ENCODE data around the gene WDFY3. TPM values are rescaled to one million over a fixed set of nuclear protein-coding genes. Genes with fewer than 3 reads are reported as not detected.

WDFY3 gene
- total and polyA plus RNA-seq, 2 of the 4 experiments (the other 2 are of a cell fraction) = 12.5 to 58.1 TPM

GRCh38 chr4:84901173-84901572 lies 65.3 kb downstream of the WDFY3 start:
- intact Hi-C loops (cut with micrococcal nuclease) = no loop called here
- POLR2A ChIA-PET (ENCODE audit: unreplicated experiment) = no interaction called here
- dilution Hi-C loops (cut with HindIII; ENCODE audit: low sequenced_read_pairs, unreplicated experiment) = no loop called here
- no peak overlapping the region for H2BK15ac ChIP-seq (ENCODE audit: low read depth, low read length)
- 0 out of 2 replicates have a peak, but pooled peaks cover 2% of the 10 kb centered on the region for H3K4me1 ChIP-seq (ENCODE audit: control insufficient read depth, insufficient read depth, low read length)
- no peak overlapping the region for H4K5ac ChIP-seq (ENCODE audit: low read depth, low read length)
- H3K23ac ChIP-seq (ENCODE audit: low read depth, low read length) = no peak overlapping the region
- H3K27ac ChIP-seq (ENCODE audit: insufficient read depth, low read length) = no peak overlapping the region
- in situ Hi-C loops (cut with MboI; ENCODE audit: low sequenced_read_pairs) = no loop called here
- no peak for ATAC-seq (ENCODE audit: low read depth)
- H2AK5ac ChIP-seq (ENCODE audit: low read depth, low read length) = no peak overlapping the region
- peaks cover 5% of the 10 kb centered on the region for H3K36me3 ChIP-seq (ENCODE audit: control insufficient read depth, insufficient read depth, low read length)
- no CpG with 5 or more reads among the region's 3 CpGs for WGBS, 2 experiments (ENCODE audit: extremely low coverage in 2 of 2, insufficient read length in 1 of 2)
- H2BK20ac ChIP-seq (ENCODE audit: low read depth, low read length) = no peak overlapping the region
- no peak overlapping the region for H3K56ac ChIP-seq (ENCODE audit: extremely low read depth, insufficient read depth, low read length)
- H2BK120ac ChIP-seq (ENCODE audit: low read depth, low read length) = no peak overlapping the region
- H3K79me1 ChIP-seq (ENCODE audit: low read depth in 1 of 2, low read length in 2 of 2) = peaks cover 30 to 49% of the 10 kb centered on the region in 2 experiments
- H3K9me3 ChIP-seq (ENCODE audit: control insufficient read depth, insufficient read depth, low read length) = no peaks in the 10 kb centered on the region
- H3K4me3 ChIP-seq (ENCODE audit: insufficient read depth, low read depth, low read length) = no peak overlapping the region
- no peak overlapping the region for H3K18ac ChIP-seq (ENCODE audit: low read depth, low read length)
- DNase-seq = no peak
- H3K4me2 ChIP-seq (ENCODE audit: low read depth, low read length) = no peak overlapping the region
- BruUV-seq (replicated peaks) = no TSS peak
- peaks cover 2% of the 10 kb centered on the region; the same call in 1 of the 2 replicates for H3K9me1 ChIP-seq (ENCODE audit: insufficient read depth, low read length)
- no peak overlapping the region for H3K4ac ChIP-seq (ENCODE audit: low read depth, low read length)
- no peak overlapping the region for H2AFZ ChIP-seq (replicated peaks; ENCODE audit: low read length, poor library complexity)
- no peak overlapping the region for H3K14ac ChIP-seq (replicated peaks; ENCODE audit: low read depth, low read length)
- TF ChIP-seq NFE2L2 (IDR thresholded peaks at IDR 0.05; ENCODE audit: low read depth, low read length) (no peak), RFX5 (IDR thresholded peaks at IDR 0.05; ENCODE audit: low read depth, low read length) (no peak), MAFK (IDR thresholded peaks at IDR 0.05; ENCODE audit: low read depth, low read length) (no peak)
- H2AK9ac ChIP-seq (replicated peaks; ENCODE audit: low read depth, low read length, poor library complexity) = no peak overlapping the region
- H3K9ac ChIP-seq (ENCODE audit: low read depth, low read length) = no peak overlapping the region
- H3K27me3 ChIP-seq (ENCODE audit: control insufficient read depth, insufficient read depth, low read length) = no peaks in the 10 kb centered on the region
- no peak overlapping the region for H2BK5ac ChIP-seq (ENCODE audit: low read depth, low read length, poor library complexity, severe bottlenecking)
- H4K20me1 ChIP-seq (ENCODE audit: insufficient read depth, low read length) = peaks cover 4% of the 10 kb centered on the region; the same call in 1 of the 2 replicates
- H4K8ac ChIP-seq (ENCODE audit: low read depth in 2 of 2, low read length in 2 of 2) = no peak overlapping the region
- CTCF ChIA-PET = no interaction called here
- no peak overlapping the region for H4K91ac ChIP-seq (ENCODE audit: insufficient read depth, low read depth, low read length)
